GM13976 (cell line): Measurements from ENCODE around the gene CLRN3.

Experiments used
- DNase-seq: peaks from one replicate; pipeline ENCODE4 v3.0.0; 2012; ENCODE audit warnings: low spot score
- CTCF ChIP-seq: IDR thresholded peaks from 2 replicates; pipeline ENCODE4 v1.5.1; 2012; ENCODE audit warnings: borderline replicate concordance, mild to moderate bottlenecking; ENCODE audit not compliant: insufficient read depth; ENCODE audit errors: extremely low read depth, missing control alignments, control extremely low read depth
- in situ Hi-C: fragments of 300-500 bp; cut with MboI; formaldehyde crosslinking; loops from one replicate; pipeline ENCODE4 v1.12.0; 2022; ENCODE audit warnings: low sequenced_read_pairs, mixed read lengths, inconsistent platforms; ENCODE audit not compliant: unreplicated experiment

Gene CLRN3

DNA sequence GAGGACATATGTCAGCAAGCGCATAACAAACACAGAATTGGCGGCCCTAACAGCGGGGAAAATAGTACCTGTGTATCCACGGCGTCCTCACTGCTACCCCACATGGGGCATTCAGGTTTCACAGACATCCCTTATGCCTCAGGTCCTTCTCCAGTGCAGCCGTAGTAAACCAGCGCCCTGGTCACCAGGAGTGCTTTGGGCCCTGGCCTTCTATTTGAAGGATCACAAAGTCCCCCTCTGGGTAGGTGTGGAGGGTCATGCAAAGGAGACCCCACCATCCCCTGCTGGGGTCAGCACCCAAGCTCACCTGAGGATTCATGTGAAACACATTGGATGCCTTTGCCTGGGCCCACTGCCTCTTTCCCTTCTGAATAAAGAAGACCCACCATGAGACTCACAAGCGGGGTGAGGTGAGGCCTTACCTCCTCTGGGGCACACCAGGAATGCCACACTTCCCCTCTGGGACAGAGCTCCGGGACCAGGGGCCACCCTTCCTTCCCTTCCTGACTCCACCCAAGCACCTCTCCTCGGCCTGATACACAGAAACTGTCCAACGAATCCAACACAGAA is 18.8 kb downstream of the CLRN3 start:
- in situ Hi-C loops: no loop called here
- no peak for DNase-seq
- no peak for TF ChIP-seq CTCF

- TF ChIP-seq CTCF: no peak
- DNase-seq: no peak
- in situ Hi-C loops: no loop called here
These were observed 19.7 kb downstream of the CLRN3 start for GRCh38 chr10:127872871-127873600.

- no peak for DNase-seq
- TF ChIP-seq CTCF: no peak
- in situ Hi-C loops: no loop called here
These were observed 20.6 kb downstream of the CLRN3 start for GRCh38 chr10:127872011-127872761.

- in situ Hi-C loops: no loop called here
- DNase-seq: no peak
- TF ChIP-seq CTCF: no peak
These were observed 21.1 kb downstream of the CLRN3 start for GRCh38 chr10:127871631-127872010.

- DNase-seq: no peak
- TF ChIP-seq CTCF: no peak
- in situ Hi-C loops: no loop called here
These were observed 23.4 kb downstream of the CLRN3 start for GRCh38 chr10:127869329-127869728.

DNA sequence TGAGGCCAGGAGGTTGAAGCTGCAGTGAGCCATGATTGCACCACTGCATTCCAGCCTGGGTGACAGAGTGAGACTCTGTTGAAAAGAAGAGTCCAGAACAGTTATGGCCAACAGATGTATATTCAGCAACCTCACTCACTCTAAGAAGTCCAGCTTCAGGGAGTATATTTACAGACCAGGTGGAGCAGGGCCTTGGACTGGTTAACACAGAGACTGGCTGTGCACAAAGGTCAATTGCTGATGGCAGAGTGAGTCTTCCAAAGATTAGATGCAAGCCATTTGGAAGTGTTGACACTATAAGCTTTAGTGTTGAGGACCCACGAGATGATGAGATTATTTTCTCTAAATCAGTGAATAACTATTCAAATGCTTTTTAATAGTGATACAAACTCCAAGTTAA is 24.9 kb downstream of the CLRN3 start:
- no peak for DNase-seq
- TF ChIP-seq CTCF: no peak
- in situ Hi-C loops: no loop called here
